Retinal pigment epithelial cell (primary cell): ENCODE data around the gene SERPINB3.

Experiments
- DNase-seq: peaks from one replicate; pipeline ENCODE4 v3.0.0-alpha.2; 2010; ENCODE audit warnings: low read depth
- H3K4me3 ChIP-seq: 2 replicates; pipeline ENCODE4 v1.5.1; 2011; ENCODE audit warnings: mild to moderate bottlenecking, low read length, control low read depth, moderate library complexity
- TF ChIP-seq, protein P1 (sequence below): conservative IDR thresholded peaks from 2 replicates; pipeline ENCODE4 v1.5.1; 2011; ENCODE audit warnings: low read depth, low read length, control low read depth, inconsistent platforms

The SERPINB3 gene

DNA sequence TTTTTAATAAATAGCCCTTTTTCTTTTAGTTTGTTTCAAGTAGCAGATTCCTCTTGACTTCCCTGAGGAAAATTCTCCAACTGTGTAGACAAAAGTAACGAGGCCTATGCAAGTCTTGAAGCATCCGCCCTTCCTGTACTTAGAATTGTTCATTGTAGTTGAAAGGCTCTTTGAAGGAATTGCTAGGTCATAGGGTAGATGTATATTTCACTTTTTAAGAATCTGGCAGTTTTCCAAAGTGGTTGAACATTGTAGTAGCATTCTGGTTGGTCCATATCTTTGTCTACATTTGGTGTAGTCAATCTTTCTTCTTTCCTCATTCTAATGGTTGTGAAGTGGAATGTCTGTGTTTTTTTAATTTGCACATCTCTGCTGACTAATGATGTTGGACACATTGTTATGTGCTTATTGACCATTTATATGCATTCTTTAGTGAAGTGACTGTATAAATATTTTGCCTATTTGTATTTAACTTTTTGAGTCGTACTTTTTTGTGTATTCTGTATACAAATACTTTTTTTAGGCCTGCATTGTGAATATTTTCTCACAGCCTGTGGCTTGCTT, 35.5 kb upstream of the SERPINB3 start:
- H3K4me3 ChIP-seq = no peak overlapping the region
- DNase-seq = no peak
- TF ChIP-seq, protein P1, sequence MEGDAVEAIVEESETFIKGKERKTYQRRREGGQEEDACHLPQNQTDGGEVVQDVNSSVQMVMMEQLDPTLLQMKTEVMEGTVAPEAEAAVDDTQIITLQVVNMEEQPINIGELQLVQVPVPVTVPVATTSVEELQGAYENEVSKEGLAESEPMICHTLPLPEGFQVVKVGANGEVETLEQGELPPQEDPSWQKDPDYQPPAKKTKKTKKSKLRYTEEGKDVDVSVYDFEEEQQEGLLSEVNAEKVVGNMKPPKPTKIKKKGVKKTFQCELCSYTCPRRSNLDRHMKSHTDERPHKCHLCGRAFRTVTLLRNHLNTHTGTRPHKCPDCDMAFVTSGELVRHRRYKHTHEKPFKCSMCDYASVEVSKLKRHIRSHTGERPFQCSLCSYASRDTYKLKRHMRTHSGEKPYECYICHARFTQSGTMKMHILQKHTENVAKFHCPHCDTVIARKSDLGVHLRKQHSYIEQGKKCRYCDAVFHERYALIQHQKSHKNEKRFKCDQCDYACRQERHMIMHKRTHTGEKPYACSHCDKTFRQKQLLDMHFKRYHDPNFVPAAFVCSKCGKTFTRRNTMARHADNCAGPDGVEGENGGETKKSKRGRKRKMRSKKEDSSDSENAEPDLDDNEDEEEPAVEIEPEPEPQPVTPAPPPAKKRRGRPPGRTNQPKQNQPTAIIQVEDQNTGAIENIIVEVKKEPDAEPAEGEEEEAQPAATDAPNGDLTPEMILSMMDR = no peak

DNA sequence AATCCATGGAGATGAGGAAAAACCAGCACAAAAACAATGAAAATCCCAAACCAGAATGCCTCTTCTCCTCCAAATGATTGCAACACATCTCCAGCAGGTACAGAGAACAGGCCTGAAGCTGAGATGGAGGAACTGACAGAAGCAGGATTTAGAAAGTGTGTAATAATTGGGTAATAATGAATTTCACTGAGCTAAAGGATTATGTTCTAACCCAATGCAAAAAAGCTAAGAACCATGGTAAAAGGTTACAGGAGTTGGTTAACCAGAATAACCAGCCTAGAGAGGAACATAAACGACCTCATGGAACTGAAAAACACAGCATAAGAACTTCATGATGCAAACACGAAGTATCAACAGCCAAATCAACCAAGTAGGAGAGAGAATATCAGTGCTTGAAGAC, 27.4 kb upstream of the SERPINB3 start:
- TF ChIP-seq, protein P1 = no peak
- DNase-seq = no peak
- no peak overlapping the region for H3K4me3 ChIP-seq

DNA sequence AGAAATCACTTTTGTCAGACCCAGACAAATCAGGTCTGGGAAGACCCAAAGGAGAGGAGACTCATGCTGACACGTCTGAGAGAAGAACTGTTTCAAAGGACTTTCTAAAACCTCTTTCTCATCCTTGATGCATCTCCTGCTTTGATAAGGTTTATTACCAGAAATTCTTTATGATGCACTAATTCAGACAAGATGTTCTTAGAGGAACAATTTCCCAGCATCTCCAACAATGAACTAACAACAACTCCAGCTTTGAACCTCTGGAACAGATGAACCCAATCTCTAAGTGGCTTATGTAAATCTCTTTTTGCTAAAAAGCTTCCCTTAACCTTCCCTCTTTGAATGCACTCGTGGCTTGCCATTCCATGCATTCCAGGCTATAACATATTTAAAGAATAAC, 25.2 kb upstream of the SERPINB3 start:
- TF ChIP-seq, protein P1 = no peak
- no peak overlapping the region for H3K4me3 ChIP-seq
- DNase-seq = no peak

DNA sequence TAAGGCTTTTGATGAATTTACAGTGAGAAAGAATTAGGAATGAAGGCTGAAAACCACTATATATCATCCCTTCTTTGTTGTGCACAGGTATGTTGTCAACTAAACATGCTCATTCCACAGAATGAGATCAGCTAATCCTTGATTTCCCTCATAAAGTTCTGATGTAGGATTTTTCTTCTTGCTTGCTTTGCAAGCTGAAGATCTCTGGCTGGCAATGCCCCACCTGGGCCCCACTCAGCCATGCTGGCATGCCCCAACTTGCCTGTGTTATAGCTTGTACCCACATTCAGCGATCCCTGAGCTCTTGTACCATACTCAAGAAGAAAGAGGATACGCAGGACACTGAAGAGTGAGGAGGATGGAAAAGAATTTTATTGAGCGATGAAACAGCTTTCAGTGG, 23.0 kb upstream of the SERPINB3 start:
- no peak for DNase-seq
- TF ChIP-seq, protein P1 = no peak
- no peak overlapping the region for H3K4me3 ChIP-seq

DNA sequence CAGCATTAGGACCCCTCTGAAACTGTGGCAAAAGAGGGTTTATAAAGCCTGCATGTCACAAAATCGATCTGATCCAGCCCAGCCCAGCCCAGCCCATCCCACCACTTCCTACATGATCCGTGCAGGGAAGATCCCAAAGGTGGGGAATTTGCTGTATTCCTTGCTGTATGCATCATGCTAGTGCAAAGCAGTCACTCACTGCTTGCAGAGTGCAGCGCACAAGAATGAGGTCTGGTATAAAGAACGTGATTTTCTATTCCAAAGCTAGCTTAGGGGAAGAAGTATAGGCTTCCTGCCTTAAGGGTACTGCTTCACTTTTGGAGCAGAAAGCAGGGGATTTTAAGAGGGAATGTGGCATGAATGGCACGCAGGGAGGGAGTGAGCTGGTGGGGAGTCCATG, 22.2 kb upstream of the SERPINB3 start:
- DNase-seq = no peak

DNA sequence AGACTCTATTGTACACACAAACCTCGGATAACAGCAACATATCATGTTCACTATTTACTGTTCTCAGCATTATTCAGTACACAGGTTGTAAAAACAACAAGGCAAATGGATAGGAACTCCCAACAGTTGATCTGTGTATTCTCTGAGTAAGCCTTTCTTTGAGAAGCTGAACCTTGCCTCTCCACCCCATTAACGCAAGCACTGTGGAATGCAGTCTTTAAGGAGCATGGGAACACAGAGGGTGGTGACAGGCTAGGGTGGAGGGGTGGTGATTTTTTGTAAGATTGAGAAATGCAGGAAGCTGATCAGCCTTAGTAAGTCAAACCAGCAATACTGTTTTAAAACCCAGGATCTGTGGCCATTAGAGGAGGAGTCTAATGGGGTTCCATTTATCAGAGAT, 21.5 kb upstream of the SERPINB3 start:
- TF ChIP-seq, protein P1 = no peak
- DNase-seq = peak; percentile 92
- no peak overlapping the region for H3K4me3 ChIP-seq

More for the DNA sequence above, 22.2 kb upstream of the SERPINB3 start:
- H3K4me3 ChIP-seq = no peak overlapping the region
- TF ChIP-seq, protein P1 = no peak

DNA sequence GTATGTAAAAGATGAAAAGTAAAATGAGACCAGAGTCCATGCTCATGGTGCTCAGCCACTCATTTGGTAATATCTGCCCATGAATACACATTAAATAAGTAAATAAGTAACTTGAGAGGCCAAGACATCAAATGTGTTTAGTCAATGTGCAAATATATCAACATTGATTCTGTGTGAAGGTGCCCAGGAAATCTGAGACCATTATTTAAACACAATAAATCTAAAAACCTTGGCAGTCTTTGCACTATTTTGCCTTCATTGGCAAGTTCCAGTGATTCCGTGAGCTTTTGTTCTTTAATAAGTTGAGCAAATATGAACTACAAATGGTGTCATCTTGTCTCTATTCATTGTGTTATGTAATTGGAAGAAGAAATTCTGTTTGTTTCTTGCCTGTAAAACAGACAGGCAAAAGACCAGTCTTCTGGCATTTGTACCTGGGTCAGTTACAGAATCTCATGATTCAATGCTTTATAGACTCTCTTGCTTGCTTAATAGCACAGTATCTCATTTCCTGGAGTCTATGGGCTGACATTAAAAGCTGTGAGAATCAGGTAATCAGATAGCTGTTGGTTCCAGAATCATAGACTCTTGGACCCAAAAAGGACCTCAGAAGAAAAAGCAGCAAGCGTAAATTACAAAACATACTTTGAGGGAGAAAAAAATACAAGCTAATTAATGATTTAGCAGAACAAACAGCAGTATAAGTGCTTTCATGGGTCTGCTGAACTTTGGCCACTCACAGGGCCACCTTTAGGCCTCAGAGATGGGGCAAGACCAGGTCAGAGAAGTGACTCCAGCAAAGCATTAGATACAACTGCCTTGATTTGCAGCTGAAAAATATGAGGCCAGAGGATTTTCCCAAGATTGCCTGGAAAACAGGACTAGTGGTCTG, 20.0 kb upstream of the SERPINB3 start:
- H3K4me3 ChIP-seq = no peak overlapping the region

More for the DNA sequence above, 20.0 kb upstream of the SERPINB3 start:
- TF ChIP-seq, protein P1 = no peak
- DNase-seq = no peak
